GM21447 (cell line): ENCODE results near the gene MYBPC2.
"Not testable (repeated sequence)": the region's sequence is repeated elsewhere in the genome, so short reads cannot be mapped to it uniquely, and the experiment has no call there.

ENCODE experiments used
- ATAC-seq: cut with Tn5 transposase; IDR thresholded peaks from one replicate; pipeline ENCODE4 v1.9.1; 2021; ENCODE audit not compliant: unreplicated experiment

MYBPC2 gene

DNA sequence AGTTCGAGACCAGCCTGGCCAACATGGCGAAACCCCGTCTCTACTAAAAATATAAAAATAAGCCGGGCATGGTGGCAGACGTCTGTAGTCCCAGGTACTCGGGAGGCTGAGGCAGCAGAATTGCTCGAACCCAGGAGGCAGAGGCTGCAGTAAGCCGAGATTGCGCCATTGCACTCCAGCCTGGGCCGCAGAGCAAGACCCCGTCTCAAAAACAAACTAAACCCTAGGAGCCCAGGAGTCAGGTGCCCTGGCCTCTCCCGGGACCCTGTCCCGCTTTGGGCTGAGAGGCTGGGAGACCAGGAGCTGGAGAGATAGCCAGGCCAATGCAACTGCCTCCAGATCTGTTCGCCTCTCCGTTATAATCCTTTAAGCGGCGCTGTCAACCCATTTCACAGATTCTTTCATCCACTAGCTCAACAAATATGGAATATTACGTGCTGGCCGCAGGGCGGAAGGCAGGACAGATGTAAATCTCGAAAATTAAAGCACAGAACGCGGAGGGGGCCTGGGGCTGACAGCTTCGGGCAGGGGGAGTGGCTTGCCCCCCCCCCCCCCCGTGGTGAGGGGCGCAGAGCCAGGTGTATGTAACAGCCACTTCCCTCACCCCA lies 5.3 kb upstream of the MYBPC2 start:
- no peak for ATAC-seq

DNA sequence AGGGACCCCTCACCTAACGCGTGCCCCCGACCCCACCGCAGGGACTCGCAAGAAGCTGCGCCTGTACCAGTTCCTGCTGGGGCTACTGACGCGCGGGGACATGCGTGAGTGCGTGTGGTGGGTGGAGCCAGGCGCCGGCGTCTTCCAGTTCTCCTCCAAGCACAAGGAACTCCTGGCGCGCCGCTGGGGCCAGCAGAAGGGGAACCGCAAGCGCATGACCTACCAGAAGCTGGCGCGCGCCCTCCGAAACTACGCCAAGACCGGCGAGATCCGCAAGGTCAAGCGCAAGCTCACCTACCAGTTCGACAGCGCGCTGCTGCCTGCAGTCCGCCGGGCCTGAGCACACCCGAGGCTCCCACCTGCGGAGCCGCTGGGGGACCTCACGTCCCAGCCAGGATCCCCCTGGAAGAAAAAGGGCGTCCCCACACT lies 4.7 kb upstream of the MYBPC2 start:
- no peak for ATAC-seq

GRCh38 chr19:50428772-50429463 lies 3.8 kb upstream of the MYBPC2 start:
- ATAC-seq = no peak

- ATAC-seq = no peak
Observed at GRCh38 chr19:50430888-50431342, 1.8 kb upstream of the MYBPC2 start.

DNA sequence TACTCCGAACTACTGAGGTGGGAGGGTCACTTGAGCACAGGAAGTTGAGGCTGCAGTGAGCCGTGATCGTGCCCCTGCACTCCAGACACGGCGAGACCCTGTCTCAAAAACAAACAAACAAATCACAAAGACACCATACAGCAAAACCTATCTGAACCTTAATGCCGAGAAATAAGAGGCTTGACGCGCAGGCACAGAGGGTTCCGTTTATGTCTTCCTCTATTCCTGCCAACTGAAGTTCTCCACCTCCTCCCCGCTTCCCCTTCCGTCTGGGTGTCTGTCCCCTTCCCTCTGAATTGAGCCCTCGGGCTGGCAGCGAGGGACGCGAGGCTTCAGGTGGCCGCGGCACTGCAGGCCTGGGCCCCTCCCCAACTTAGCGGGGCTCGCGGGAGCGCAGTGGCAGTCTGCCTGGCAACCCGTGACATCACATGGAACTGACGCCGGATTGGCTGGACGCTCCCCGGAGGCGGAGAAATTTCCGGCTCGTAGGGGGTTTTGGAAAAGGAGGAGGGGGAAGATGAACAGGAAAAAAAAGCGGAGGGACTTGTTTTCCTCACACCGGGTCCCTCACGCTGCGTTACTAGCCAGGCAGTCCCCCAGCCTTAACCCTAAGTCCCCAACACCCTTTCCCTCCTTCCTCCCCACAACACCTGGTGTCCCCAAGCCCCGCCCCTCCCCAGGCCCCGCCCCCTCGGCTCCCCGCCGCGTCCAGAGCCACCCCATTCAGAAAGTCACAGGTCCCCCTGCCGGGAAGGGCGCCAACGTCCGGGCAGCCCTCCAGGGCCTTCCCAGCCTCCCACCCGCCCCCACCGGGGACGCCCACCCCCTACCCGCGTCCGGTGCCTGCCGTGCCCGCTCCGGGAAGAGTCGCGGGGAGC lies 1.1 kb upstream of the MYBPC2 start:
- ATAC-seq = peak; percentile 66

DNA sequence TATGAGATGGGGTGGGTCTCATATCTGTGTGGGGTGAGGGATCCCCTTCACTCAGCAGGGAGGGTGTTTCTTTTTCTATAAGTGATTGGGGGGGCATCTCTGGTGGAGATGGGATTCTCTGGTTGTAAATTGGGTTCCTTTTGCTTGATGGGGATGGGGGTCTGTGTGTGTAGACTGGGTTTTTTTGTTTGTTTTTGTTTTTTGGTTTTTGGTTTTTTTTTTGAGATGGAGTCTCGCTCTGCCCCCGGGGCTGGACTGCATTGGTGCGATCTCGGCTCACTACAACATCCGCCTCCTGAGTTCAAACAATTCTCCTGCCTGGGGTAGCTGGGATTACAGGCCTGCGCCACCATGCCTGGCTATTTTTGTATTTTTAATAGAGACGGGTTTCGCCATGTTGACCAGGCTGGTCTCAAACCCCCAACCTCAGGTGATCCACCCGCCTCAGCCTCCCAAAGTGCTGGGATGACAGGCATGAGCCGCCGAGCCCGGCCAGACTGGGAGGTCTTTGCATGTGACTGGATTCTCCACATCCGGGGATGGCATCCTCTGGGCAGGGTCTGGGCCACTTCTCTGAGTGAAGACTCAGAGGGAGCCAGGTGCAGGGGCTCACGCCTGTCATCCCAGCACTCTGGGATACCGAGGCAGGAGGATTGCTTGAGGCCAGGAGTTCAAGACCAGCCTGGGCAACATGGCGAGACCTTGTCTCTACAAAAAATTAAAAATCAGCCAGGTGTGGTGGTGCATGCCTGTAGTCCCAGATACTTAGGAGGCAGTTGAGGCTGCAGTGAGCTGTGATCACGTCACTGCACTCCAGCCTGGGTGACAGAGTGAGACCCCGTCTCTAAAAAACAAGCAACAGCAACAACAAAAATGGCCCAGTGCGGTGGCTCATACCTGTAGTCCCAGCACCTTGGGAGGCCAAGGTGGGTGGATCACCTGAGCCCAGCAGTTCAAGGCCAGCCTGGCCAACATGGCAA lies 799 bp downstream of the MYBPC2 start:
- no peak for ATAC-seq

DNA sequence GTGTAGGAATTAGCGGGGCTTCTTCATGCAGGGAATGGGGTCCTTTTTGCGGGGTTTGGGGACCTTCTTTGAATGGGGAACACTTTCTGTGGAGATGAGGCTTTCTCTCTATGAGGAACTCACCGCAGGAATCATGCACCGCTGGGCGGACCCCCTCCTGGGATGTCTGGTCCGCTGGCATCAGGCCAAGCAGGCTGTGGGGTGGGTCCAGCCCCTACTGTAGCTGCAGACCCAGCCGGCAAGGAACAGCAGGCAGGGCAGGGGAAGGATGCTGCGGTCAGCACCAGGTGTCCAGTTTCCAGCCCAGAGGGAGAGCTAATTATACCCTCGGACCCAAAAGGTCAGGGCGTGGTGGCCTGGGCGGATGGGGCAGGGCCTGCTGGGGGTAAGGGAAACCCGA lies 1.8 kb downstream of the MYBPC2 start:
- no peak for ATAC-seq

DNA sequence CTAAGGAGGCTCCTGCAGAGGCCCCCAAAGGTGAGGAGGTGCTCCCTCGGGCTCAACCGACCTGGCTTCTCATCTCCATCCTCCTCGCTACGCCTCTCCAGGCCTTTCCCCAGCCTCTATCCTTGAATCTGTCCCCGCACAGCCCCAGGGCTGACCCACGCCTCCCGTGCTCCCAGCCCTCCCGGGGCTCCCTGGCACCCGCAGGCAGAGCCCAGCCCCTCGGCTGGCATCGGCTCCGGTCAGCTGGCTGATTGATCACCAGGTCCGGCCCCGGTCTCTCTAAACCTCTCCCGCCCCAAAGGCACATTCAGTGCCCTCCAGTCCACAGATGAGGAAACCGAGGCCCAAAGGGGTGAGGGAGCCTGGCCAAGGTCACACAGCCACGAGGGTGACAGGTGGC lies 2.5 kb downstream of the MYBPC2 start:
- ATAC-seq = no peak

DNA sequence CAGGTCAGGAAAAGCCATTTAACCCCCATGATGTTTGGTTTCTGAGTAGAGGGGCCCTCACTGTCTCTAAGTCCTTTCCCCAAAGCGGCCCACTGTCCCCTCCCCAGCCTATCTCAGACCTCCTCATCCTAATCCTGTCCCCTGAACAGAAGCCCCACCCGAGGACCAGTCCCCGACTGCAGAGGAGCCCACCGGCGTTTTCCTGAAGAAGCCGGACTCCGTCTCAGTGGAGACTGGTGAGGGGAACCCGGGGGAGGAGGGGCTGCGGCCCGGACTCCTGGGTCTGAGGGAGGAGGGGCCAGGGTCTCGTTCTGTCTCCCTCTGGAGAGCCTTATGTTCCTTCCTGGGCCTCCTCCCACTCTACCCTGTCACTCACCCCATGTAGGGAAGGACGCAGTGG lies 2.9 kb downstream of the MYBPC2 start:
- ATAC-seq = no peak

GRCh38 chr19:50437862-50438449 lies 5.3 kb downstream of the MYBPC2 start:
- ATAC-seq = no peak

DNA sequence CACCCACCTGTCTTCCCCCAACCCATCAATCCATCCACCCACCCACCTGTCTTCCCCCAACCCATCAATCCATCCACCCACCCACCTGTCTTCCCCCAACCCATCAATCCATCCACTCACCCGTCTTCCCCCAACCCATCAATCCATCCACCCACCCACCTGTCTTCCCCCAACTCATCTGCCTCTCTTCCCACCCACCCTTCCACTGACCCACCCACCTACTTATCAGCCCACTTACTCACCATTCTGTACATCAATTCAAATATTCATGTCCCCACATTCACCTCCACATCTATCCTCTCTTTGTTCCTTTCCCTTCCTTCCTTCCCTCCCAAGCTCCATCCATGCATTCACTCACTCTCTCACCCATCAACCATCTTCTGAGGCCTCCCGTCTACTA lies 6.4 kb downstream of the MYBPC2 start:
- not testable (repeated sequence) for ATAC-seq

DNA sequence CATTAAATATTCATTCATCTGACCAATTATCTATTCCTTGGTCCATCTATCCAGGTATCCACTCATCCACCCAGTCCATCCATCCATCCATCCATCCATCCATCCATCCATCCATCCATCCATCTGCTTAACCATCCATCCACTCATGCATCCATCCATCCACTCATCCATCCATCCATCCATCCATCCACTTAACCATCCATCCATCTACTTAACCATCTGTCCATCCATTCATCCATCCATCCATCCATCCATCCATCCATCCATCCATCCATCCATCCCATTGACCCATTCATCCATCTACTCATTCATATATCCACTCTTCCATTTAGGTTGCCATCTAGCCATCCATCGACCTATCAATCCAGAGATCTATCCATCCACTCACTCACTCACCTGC lies 11.4 kb downstream of the MYBPC2 start:
- ATAC-seq = no peak

DNA sequence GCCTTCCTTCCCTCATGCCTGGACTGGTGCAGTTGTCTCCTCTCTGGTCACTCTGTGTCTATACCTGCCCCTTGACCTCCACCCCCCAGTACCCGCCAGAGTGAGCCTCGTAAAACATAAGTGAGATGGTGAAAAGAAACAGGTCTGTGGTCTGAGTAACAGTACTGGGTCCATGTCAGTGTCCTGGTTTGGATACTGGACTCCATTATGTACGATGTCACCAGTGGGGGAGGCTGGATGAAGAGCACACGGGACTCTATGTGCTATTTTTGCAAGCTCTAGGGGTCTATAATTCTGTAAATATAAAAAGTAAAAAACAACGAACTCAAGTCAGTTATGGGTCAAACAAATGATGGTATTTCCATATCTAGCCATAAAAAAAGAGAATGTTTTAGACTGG lies 14.4 kb downstream of the MYBPC2 start:
- no peak for ATAC-seq

GRCh38 chr19:50447750-50448149 lies 15.1 kb downstream of the MYBPC2 start:
- no peak for ATAC-seq

GRCh38 chr19:50449236-50449899 lies 16.7 kb downstream of the MYBPC2 start:
- ATAC-seq = no peak

DNA sequence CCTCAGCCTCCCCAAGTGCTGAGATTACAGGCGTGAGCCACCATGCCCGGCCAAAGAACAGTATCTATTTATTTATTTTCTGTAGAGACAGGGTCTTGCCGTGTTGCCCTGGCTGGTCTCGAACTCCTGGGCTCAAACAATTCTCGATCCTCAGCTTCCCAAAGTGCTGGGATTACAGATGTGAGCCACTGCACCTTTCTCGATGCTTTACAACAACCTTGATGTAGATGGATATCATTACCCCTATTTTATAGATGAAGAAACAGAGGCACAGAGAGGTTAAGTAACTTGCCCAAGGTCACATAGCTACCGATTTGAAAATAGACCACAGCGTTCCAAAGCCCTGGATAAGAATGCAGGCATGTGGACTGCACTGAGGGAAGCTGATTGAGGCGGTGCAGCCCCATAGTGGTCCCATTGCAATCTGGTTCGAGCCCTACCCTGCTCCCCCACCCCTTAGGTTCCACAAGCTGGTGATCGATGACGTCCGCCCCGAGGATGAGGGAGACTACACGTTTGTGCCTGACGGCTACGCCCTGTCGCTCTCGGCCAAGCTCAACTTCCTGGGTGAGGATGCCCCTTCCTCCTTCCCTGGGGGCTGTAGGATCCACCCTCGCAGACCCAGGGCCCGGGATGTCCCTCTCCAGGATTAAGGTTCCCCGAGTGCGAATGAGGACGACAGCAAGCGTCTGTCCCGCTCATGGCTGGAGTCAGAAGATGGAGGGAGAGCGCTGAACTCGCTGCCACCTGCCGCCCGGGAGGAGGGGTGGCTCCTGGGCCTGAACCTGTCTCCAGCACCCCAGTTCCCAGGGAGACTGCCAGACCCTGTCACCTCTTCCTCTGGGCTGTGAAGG lies 17.9 kb downstream of the MYBPC2 start:
- ATAC-seq = no peak

GRCh38 chr19:50451223-50451534 lies 18.5 kb downstream of the MYBPC2 start:
- no peak for ATAC-seq

GRCh38 chr19:50453243-50453642 lies 20.6 kb downstream of the MYBPC2 start:
- no peak for ATAC-seq

DNA sequence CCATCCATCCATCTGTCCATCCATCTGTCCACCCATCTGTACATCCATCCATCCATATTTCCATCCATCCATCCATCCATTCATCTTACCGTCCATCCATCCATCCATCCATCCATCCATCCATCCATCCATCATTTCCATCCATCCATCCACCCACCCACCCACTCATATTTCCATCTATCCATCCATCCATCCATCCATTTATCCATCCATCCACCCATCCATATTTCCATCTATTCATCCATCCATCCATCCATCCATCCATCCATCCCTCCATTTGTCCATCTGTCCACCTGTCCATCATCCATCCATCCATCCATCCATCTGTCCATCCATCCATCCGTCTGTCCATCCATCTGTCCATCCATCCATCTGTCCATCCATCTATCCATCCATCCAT lies 23.3 kb downstream of the MYBPC2 start:
- no peak for ATAC-seq
